HL-60 (cell line): ENCODE data around the gene DCAF7.
A peak's percentile ranks its signal among the peaks of the same experiment; 100 is the strongest.

Source experiments
- DNase-seq, 2 experiments: peaks; one replicate each; pipeline ENCODE4 v3.0.0-alpha.2; 2010 to 2020; ENCODE audit warnings: low read depth in 1 of 2, low spot score in 1 of 2
- H3K27ac ChIP-seq: fragments of 250-450 bp; sonication (Bioruptor Pico); replicated peaks from 2 replicates; pipeline ENCODE4 v1.5.1; 2020; ENCODE audit warnings: mild to moderate bottlenecking, moderate library complexity
- H3K27me3 ChIP-seq: fragments of 250-450 bp; sonication (Bioruptor Pico); 2 replicates; pipeline ENCODE4 v1.5.1; 2021; ENCODE audit warnings: mild to moderate bottlenecking, moderate library complexity; ENCODE audit not compliant: insufficient read depth, poor library complexity, severe bottlenecking
- H3K4me3 ChIP-seq: replicated peaks from 2 replicates; pipeline ENCODE4 v1.5.1; 2011; ENCODE audit warnings: mild to moderate bottlenecking, control low read depth, low read length; ENCODE audit not compliant: insufficient read depth
- CTCF ChIP-seq: IDR thresholded peaks from one replicate; pipeline ENCODE4 v1.5.1; 2011; ENCODE audit warnings: low read length, control low read depth, inconsistent platforms; ENCODE audit not compliant: insufficient read depth
- GABPA ChIP-seq: IDR thresholded peaks from 2 replicates; pipeline ENCODE4 v1.6.1; 2012; ENCODE audit warnings: low read depth
- POLR2AphosphoS5 ChIP-seq: IDR thresholded peaks from 2 replicates; pipeline ENCODE4 v1.6.1; 2012; ENCODE audit warnings: low read depth
- REST ChIP-seq: IDR thresholded peaks from 2 replicates; pipeline ENCODE4 v1.6.1; 2012; ENCODE audit warnings: low read depth; ENCODE audit not compliant: insufficient replicate concordance
- SPI1 ChIP-seq: IDR thresholded peaks from 2 replicates; pipeline ENCODE4 v1.6.1; 2012; ENCODE audit warnings: low read depth, mild to moderate bottlenecking, borderline replicate concordance

The DCAF7 gene

GRCh38 chr17:63624531-63624880 is 74.2 kb downstream of the DCAF7 start:
- H3K27me3 ChIP-seq: no peaks in the 10 kb centered on the region
- TF ChIP-seq REST (no peak), GABPA (no peak), SPI1 (no peak), CTCF (no peak), POLR2AphosphoS5 (no peak)
- peak in 1 of 2 experiments; percentile 55 for DNase-seq
- peak overlapping the region; percentile 61 for H3K27ac ChIP-seq
- H3K4me3 ChIP-seq: no peak overlapping the region

GRCh38 chr17:63626551-63627180 is 76.4 kb downstream of the DCAF7 start:
- H3K4me3 ChIP-seq: no peak overlapping the region
- no peak for DNase-seq
- no peaks in the 10 kb centered on the region for H3K27me3 ChIP-seq
- TF ChIP-seq SPI1 (peak; percentile 77), REST (no peak)
- H3K27ac ChIP-seq: no peak overlapping the region

- DNase-seq: no peak
- Histone ChIP-seq H3K27me3 (no peaks in the 10 kb centered on the region), H3K4me3 (no peak overlapping the region), H3K27ac (no peak overlapping the region)
- TF ChIP-seq REST (no peak), CTCF (no peak), SPI1 (no peak), GABPA (no peak), POLR2AphosphoS5 (no peak)
These were observed 79.3 kb downstream of the DCAF7 start for GRCh38 chr17:63629627-63630026.
